ENCODE measurements around the gene CREB5. TPM values are rescaled to one million over a fixed set of nuclear protein-coding genes. Genes with fewer than 3 reads are reported as not detected.

CREB5 gene
- total RNA-seq, 2 experiments from 2014 or later, result not detected

DNA sequence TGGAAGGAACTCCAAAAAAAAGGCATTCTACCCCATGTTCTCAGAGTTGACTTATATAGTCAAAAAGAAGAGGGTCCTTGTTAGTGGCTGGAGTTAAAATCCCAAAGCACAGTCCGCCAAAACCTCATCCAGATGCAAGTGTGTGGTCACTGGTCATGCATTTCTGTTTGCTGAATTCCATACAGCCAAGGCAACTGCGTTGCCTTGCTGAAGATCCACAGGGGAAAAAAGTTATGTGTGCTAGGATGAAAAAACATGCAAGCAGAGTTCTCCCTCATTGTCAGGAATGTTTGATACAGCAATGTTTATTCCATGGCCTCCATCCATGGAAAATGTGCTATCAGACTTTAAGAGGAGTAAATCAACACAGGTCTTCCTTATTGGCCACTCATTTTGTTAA is 213.1 kb downstream of the CREB5 start:
- ChIA-PET CTCF (no interaction called here), POLR2A (no interaction called here)

DNA sequence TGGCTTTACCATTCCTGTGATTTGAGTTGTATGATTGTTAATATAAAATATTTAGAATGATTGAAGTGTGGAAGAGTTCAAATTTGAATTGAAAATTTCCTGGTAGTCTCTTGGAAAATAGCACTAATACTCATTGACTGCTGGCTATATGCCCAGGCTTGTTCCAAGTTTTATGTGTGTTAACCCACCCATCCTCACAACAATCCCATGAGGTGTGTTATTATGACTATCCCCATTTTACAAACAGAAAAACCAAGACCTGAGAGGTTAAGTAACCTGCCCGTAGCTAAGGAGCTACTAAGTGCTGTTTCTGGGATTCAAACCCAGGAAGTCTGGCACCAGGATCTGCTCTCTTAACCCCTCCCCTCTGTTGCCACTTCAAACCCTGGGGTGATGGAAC is 213.9 kb downstream of the CREB5 start:
- ChIA-PET CTCF (interaction anchor here (0.8 kb wide), 1 partner anchor 329 kb away, joined by 4 read pairs; no protein-coding TSS in a partner anchor), POLR2A (no interaction called here)

DNA sequence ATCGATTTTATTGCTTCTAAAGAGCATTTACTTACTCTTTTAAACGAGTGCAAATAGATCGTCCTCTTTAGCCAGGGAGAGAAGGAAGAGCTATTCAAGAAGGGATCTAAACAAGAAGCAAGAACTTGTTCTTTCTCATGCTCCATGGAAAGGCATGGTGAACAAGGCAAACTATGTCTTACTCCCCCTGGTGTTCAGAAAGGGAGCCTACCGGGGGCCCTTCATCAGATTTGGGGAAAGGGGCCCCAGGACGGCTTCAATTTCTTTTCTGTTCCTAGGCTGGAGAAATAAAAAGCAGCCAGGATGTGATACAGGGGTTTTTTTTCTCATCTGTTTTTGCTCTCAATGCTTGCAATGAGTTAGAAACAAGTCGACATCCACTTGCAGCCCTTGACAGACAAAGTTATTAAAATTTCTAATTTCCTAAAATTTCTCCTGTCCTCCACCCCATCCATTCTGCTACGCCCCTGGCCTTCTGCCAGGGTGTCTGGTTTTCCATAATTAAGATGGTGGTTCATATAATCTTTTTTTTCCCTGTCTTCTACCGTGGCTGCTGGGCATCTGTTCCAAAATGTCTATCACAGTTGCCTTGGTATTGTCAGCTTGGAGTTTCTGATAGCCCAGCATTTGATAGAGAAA is 214.4 kb downstream of the CREB5 start:
- ChIA-PET POLR2A (no interaction called here), CTCF (interaction anchor here (0.8 kb wide), 1 partner anchor 330 kb away, joined by 4 read pairs; no protein-coding TSS in a partner anchor)

DNA sequence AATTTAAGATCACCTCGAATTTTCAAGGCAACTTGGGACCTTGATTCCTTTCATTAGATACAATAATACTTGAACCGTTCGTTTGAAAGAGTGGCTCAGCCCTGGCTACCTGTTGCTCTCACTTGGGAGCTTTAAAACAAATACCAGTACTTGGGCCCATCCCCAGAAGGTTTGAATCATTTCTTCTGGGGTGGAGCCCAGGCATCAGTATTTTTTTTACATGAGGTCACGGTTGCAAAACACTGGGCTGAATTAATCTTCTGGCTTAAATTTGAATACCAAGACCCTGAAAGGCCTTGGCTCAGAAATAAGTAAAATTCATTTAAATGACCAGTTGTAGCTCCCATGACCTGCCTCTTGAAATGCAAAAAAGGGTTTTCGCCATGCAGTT is 214.9 kb downstream of the CREB5 start:
- ChIA-PET CTCF (no interaction called here), POLR2A (no interaction called here)

DNA sequence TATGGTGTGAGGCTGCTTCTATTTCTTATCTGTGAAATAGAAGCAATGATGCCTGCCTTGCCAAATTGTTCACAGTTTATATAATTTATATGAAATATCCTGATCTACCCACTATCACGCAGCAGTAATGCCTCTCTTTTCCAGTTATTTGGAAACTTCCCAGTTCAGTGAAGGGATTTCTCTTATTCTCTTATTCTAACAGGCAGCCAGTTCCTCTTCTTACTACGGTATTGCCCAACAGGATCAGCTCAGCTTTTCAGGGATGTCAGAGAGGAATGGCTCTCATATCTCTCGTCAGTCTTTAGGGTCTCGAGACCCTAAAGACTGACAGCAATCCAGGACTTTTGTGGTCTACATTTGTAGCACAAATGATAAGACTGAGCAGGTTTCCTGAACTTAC is 215.6 kb downstream of the CREB5 start:
- ChIA-PET POLR2A (no interaction called here), CTCF (no interaction called here)

DNA sequence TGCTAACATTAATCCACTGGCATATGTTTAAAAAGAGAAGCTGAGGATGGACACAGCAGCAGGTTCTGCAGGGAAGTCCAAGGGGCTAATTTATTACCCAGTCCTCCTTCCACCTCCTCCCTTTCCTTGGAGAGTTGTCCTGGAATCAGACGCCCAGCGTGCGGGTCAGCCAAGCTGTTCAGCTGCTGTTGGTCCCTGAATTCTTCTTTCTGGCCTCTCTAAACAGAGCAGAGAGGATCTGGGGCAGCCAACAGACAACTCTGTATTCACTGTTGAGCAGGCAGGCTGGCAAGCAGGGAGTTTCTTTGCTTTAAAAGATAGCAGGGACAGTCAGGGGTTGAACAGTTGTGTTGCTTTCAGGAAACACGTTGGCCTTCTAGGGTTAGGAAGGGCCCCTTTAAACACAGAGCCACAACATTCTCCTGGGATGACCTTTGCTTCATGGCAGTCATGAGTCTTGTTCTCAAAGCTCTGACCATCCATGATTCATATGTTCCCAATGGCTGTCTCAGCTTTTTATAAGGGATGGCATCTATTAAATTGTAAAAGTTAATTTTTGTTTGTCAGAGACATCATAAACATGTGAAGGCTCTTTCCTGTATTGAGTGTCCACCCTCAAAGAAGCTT is 217.0 kb downstream of the CREB5 start:
- POLR2A ChIA-PET, result no interaction called here
- CTCF ChIA-PET, result no interaction called here

DNA sequence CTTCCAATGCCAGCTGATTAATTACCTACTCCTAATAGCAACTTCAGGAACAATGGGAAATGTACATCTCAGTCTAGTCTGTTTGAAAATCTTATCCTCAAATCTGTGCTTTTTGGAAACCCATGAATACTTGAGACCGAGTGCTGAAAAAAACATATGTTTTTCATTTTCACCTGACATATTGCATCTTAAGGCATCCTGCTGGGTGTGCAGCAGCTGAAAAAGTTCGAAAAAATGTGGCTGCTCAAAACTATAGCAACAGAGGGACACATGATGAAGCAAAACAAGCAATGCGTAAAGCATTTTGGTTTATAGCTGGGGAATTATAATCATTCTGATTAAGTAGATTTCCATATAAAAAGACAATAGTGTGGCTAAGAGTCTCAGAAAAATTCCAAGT is 218.0 kb downstream of the CREB5 start:
- ChIA-PET CTCF (no interaction called here), POLR2A (no interaction called here)

DNA sequence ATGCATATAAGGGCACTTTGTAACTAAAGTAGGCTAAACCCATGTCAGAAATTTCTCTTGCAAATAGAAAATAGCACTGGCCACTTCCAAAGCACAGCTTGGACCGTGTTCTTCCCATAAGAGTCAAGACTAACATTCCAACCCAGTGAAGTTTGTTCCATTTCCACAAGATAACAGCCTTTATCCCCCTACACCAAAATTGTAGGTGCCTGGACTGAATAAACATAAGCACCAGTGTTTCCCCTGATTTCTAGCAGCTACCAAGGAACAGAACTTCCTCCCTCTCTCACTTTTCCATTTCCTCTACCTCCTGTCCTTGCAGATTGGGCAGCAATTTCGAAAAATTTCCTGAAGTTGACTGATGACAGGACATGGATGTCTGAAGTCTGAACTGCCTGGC is 219.7 kb downstream of the CREB5 start:
- POLR2A ChIA-PET, result no interaction called here
- CTCF ChIA-PET, result no interaction called here

DNA sequence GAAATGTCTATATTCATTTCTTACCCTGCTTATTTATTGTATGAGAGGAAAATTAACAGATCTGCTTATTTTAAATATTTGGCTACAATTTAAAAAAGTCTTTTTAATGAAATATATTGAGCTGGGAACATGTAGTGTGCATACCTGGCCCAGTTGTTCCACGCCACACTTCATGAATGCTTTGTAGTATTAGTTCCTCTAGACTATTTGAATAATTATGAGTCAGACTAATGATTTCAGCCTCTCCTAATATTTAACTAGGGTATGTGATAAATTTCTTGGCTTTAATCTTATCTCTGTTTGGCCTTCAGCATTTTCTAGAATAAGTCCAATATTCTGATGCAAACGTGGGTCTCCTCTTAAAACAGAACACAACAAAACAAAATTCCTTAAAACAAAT is 226.6 kb downstream of the CREB5 start:
- CTCF ChIA-PET, result no interaction called here

DNA sequence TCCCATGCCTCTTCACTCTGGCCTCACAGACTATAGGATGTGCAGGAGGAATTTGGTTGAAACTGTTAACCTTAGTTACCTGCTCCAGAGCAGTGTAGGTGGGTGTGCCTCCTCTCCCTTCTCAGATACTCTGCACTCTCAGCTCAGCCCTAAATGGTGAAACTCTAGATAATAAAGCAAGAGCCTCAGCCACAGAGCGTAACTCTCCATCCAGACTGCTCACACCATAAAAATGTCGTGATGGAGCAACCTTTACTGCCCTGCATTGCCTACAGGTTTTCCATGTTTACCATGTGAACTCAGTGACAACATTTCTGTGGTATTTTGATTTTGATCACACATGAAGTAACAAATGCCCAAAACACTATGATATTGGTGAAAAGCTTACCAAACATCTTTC is 227.7 kb downstream of the CREB5 start:
- ChIA-PET POLR2A (no interaction called here), CTCF (no interaction called here)

More for the DNA sequence above, 226.6 kb downstream of the CREB5 start:
- POLR2A ChIA-PET, result no interaction called here

DNA sequence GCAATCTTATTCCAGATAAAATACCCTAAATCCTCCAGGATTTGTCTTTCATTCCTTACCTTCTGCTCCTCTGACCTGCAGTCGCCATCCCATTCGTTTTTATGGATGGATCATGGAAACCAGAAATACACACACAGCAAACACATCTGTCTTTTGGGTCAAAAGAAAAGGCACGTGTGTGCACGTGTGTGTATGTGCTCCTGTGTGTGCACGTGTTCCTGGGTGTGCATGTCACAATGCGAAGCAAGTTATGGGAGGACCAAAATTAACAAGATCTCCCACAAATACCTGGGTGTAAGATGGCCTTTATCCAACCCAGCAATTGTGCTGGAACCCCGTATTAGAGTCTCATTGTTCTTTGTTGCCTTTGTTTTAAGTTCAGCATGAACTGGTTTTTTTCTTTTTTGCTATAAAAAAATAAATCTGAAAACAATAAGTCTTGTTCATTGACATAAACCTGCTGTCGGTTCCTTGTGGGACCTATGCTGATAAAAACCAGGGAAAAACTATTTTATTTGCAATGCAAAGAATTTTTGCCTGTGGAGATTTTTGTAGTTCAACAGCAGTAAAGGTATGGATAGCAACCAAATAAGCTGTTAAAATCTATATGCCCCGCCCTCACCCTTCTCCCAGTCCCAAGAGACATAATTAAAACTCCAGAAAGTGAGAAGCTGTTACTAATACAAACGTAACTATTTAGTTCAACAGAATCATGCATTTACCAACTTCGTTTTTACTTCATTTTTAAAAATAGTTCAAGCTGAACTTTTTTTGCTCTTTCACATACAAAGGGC is 229.6 kb downstream of the CREB5 start:
- ChIA-PET CTCF (no interaction called here), POLR2A (no interaction called here)

DNA sequence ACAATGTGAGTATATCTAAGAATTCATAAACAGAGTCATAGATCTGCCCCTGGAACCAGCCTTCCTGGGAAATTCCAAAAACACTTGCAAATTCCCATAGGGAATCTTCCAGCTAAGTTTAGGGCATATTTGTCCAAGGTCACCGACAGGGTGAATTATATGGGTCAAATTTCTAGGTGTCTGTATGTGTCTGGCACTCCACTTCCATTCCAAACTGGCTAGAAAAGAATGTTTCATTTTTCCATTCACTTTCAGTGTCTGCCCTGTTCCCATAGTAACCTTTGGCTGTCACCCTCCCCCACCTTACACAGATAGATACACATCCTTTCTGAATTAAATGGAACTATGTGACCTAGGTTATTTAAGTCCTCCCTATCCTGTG is 230.9 kb downstream of the CREB5 start:
- ChIA-PET POLR2A (no interaction called here), CTCF (no interaction called here)

DNA sequence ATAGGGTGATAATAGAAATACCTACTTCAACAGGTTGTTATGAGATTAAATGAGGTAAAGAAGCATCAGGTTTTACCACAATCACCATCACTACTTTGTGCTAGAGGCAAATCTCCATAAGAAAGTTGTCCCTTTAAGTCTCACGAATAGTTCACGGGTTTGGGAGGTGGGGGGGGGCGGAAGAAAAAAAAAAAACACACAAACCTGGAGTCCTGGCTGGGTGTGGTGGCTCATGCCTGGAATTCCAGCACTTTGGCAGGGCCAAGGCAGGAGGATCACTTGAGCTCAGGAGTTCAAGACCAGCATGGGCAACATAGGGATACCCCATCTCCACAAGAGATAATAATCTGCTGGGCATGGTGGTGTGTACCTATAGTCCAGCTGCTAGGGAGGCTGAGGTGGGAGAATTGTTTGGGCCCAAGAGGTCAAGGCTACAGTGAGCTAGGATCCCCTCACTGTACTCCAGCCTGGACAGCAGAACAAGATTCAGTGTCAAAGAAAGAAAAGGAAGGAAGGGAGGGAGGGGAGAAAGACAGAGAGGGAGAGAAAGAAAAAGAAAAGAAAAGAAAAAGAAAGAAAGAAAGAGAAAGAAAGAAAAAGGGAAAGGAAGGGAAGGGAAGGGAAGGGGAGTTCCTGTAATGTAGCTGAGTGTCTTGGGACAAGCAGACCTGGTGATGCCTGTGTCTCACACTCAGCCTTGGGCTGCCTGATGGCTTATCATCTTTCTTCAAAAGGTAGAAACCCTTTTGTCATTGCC is 231.4 kb downstream of the CREB5 start:
- ChIA-PET CTCF (no interaction called here), POLR2A (no interaction called here)

DNA sequence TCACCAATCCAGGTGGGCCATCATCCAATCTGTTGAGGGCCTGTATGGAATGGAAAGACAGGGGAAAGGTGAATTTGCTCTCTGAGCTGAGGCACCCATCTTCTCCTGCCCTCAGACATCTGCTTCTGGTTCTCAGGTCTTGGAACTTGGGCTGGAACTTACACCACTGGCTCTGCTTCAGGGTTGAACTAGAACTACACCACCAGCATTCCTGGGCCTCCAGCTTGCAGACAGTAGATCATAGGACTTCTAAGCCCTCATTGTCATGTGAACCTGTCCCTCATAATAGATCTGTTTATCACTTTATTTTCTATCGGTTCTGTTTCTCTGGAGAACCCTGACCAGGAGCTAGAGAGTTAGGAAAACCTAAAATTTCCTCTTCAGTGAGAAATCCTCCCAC is 233.5 kb downstream of the CREB5 start:
- CTCF ChIA-PET, result no interaction called here
- POLR2A ChIA-PET, result no interaction called here

DNA sequence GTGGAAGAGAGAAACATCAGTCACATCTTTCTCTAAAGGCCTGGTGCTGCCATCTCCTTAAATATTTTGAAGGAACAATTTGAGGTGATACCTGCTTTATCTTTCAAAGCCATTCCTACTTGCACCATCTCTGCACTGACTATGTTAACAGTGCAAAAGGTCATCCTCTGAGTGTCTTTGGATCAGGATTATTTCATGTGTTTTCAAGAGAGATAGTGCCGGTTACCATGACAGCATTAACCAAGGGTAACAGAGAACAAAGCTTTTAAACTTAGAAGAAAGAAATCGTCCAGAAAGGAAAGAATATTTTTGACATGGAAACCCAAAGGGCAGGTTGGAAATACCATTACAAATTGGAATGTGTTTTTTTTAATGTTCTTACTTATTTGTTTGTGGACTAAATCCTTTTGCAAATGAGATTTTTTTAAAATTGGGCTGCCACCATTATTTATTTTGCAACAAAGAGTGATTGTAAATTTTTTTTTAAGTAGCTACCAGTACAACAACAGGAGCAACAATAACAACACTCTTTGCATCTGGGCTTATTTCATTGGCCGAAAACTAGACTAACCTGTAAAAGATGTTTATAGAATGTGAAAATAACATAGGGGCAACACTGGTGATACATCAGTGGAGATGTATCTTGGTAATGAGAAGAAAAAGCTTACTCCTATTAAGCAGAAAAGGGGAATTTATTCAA is 234.2 kb downstream of the CREB5 start:
- POLR2A ChIA-PET, result no interaction called here
- CTCF ChIA-PET, result no interaction called here

DNA sequence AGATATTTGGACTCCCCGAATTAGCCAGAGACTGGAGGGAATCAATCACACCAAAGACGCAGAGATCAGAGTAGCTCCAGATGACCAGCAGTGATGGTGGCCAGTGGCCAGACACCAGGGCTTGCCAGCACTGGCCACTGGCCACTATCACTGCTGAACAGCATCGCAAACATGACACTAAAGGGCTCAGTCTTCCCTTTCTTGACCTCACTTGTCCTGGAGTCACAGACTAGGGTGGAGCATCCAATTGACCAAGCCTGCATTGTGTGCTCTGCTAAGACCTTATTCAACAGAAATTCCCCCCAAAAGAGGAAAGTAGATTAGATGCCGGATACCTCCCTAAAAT is 234.7 kb downstream of the CREB5 start:
- POLR2A ChIA-PET, result no interaction called here
- CTCF ChIA-PET, result no interaction called here

DNA sequence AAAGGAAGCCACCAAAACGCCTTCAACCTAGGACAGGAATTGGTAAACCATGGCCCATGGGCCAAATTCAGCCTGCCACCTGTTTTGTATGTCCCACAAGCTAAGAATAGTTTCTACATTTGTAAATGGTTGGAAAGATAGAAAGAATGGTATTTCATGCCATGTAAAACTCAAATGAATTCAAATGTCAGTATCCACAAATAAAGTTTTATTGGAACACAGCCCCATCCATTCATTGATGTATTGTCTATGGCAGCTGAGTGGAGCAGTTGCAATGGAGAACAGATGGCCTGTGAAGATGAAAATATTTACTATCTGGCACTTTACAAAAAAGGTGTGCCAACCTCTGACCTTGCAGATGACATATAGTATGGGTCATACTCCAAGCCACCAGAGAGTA is 236.9 kb downstream of the CREB5 start:
- POLR2A ChIA-PET, result no interaction called here
- CTCF ChIA-PET, result no interaction called here

DNA sequence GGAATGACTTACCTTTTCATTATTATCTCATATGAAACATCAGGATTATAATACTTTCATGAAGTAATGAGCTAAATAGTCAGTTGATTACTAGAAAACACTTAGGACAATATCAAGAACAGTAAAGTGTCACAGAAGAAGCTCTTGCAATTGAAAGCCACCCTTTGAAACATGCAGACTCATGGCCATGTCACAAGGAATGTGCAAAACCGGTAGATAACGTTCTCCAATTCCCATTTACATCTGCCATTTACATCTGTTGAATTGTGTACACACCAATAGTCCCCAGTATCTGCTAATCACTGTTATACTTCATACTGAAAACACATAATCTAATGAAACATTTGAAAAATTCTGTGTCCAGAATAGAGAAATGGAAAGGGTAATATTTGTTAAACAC is 237.5 kb downstream of the CREB5 start:
- ChIA-PET POLR2A (no interaction called here), CTCF (no interaction called here)

DNA sequence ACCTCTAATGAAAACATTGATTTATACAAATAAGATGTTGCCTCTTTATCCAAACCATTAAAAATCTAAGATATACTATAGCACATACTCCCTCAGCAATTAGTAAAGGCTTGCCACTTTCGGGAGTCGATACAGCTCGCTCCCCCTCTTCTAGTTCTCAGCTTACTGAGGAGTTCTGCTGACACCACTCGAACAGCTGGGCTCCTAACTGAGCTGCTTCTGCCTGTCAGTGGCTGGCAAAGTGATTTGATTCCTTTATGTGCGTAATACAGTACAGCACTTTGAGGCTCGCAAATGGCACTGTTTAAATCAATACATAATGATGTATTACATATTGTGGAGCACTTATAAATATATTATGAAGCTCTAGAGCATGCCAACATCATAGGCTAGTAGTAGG is 241.8 kb downstream of the CREB5 start:
- POLR2A ChIA-PET, result no interaction called here
- CTCF ChIA-PET, result no interaction called here

DNA sequence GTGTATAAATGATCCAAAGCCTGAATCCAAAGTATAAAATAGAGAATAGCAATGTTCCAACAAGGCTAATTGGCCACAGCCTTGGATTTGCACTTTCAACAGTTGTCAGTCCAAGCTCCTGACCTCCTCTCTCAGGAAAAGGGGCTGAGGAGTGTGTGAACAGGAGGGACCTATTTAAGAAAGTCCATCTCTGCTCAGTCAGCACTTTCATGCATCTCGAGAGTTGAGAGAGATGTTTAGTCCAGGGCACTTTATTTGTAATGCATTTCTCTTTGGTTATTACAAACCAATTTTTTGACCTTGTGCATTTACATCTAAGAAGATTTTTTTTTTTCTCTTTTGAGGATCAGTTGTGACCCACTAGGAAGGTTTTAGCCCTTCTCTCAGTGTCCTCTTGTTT is 244.2 kb downstream of the CREB5 start:
- CTCF ChIA-PET, result no interaction called here
- POLR2A ChIA-PET, result no interaction called here

DNA sequence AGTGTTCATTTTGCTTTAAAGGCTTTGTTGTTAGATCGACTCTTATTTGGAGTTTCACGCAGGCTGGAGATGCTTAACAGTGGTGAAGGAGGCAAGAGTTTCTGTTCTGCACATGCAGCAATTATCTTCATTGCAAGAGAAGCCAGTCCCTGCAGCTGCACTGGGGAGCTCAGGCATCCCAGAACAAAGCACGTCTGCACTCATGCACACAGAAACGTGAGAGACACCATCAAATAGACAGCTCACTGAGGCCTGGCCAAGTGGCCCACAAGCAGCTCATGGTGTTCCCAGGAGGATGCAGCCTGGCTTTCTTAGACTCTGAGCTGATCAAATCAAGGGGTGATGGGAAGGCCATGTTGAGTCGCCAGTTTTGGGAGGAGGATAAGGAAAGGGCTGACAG is 246.1 kb downstream of the CREB5 start:
- ChIA-PET CTCF (no interaction called here), POLR2A (no interaction called here)
